Measurements from ENCODE around the gene FAM241A.
A peak's percentile ranks its signal among the peaks of the same experiment; 100 is the strongest.

Gene FAM241A

GRCh38 chr4:112183252-112183651 is 38.0 kb downstream of the FAM241A start:
- no peak for TF ChIP-seq CTCF (conservative IDR thresholded peaks at IDR 0.05; ENCODE audit: low read depth, low read length)
- DNase-seq (ENCODE audit: low read depth) = peak; percentile 76
- H3K4me3 ChIP-seq (ENCODE audit: low read depth, low read length) = no peak overlapping the region

- TF ChIP-seq CTCF (conservative IDR thresholded peaks at IDR 0.05; ENCODE audit: low read depth, low read length) = no peak
- no peak overlapping the region for H3K4me3 ChIP-seq (ENCODE audit: low read depth, low read length)
- DNase-seq (ENCODE audit: low read depth) = no peak
Observed at GRCh38 chr4:112184438-112184837, 39.2 kb downstream of the FAM241A start.

- DNase-seq (ENCODE audit: low read depth) = no peak
- no peak for TF ChIP-seq CTCF (conservative IDR thresholded peaks at IDR 0.05; ENCODE audit: low read depth, low read length)
- H3K4me3 ChIP-seq (ENCODE audit: low read depth, low read length) = no peak overlapping the region
Observed at GRCh38 chr4:112185334-112185733, 40.1 kb downstream of the FAM241A start.

GRCh38 chr4:112185740-112186670 is 40.8 kb downstream of the FAM241A start:
- TF ChIP-seq CTCF (conservative IDR thresholded peaks at IDR 0.05; ENCODE audit: low read depth, low read length) = no peak
- DNase-seq (ENCODE audit: low read depth) = peak; percentile 75
- H3K4me3 ChIP-seq (ENCODE audit: low read depth, low read length) = no peak overlapping the region

- DNase-seq (ENCODE audit: low read depth) = peak; percentile 70
- no peak overlapping the region for H3K4me3 ChIP-seq (ENCODE audit: low read depth, low read length)
- TF ChIP-seq CTCF (conservative IDR thresholded peaks at IDR 0.05; ENCODE audit: low read depth, low read length) = peak; percentile 44
Observed at GRCh38 chr4:112189754-112190153, 44.5 kb downstream of the FAM241A start.

- no peak overlapping the region for H3K4me3 ChIP-seq (ENCODE audit: low read depth, low read length)
- no peak for TF ChIP-seq CTCF (conservative IDR thresholded peaks at IDR 0.05; ENCODE audit: low read depth, low read length)
- no peak for DNase-seq (ENCODE audit: low read depth)
Observed at GRCh38 chr4:112190684-112191083, 45.4 kb downstream of the FAM241A start.

- H3K4me3 ChIP-seq (ENCODE audit: low read depth, low read length) = no peak overlapping the region
- TF ChIP-seq CTCF (conservative IDR thresholded peaks at IDR 0.05; ENCODE audit: low read depth, low read length) = no peak
- no peak for DNase-seq (ENCODE audit: low read depth)
Observed at GRCh38 chr4:112196461-112196860, 51.2 kb downstream of the FAM241A start.
